MM.1S (cell line): ENCODE results near the gene FBN2.
"Not testable (repeated sequence)": the region's sequence is repeated elsewhere in the genome, so short reads cannot be mapped to it uniquely, and the experiment has no call there.

Experiments
- DNase-seq: peaks from one replicate; pipeline ENCODE4 v3.0.0-alpha.2; 2015
- H2AFZ ChIP-seq: fragments of 300-600 bp; sonication (generic); 2 replicates; pipeline ENCODE4 v1.6.0; 2016; ENCODE audit warnings: antibody characterized with exemption, low read length
- H3F3A ChIP-seq: fragments of 300-600 bp; sonication (generic); 2 replicates; pipeline ENCODE4 v1.6.1; 2016; ENCODE audit warnings: mild to moderate bottlenecking, antibody characterized with exemption, low read length, moderate library complexity, mixed read lengths; ENCODE audit not compliant: insufficient read depth
- H3K27ac ChIP-seq: fragments of 300-600 bp; sonication (generic); 2 replicates; pipeline ENCODE4 v1.5.1; 2016; ENCODE audit warnings: mild to moderate bottlenecking, low read length
- H3K27me3 ChIP-seq: fragments of 300-600 bp; sonication (generic); replicated peaks from 2 replicates; pipeline ENCODE4 v1.6.0; 2016; ENCODE audit warnings: low read length; ENCODE audit not compliant: insufficient read depth
- H3K36me3 ChIP-seq: fragments of 300-600 bp; sonication (generic); replicated peaks from 2 replicates; pipeline ENCODE4 v1.6.1; 2016; ENCODE audit warnings: mild to moderate bottlenecking, low read length, mixed read lengths; ENCODE audit not compliant: insufficient read depth
- H3K4me1 ChIP-seq: fragments of 300-600 bp; sonication (generic); 2 replicates; pipeline ENCODE4 v1.6.1; 2016; ENCODE audit warnings: low read length, mixed read lengths
- H3K4me2 ChIP-seq: fragments of 300-600 bp; sonication (generic); 2 replicates; pipeline ENCODE4 v1.6.0; 2016; ENCODE audit warnings: low read depth, low read length
- H3K4me3 ChIP-seq: fragments of 300-600 bp; sonication (generic); 2 replicates; pipeline ENCODE4 v1.5.1; 2016; ENCODE audit warnings: low read length, mixed read lengths
- H3K79me2 ChIP-seq: fragments of 300-600 bp; sonication (generic); 2 replicates; pipeline ENCODE4 v1.6.1; 2016; ENCODE audit warnings: mixed run types, low read length, mixed read lengths
- H3K9ac ChIP-seq: fragments of 300-600 bp; sonication (generic); 2 replicates; pipeline ENCODE4 v1.6.1; 2016; ENCODE audit warnings: low read length, mixed read lengths
- H3K9me2 ChIP-seq: fragments of 300-600 bp; sonication (generic); replicated peaks from 2 replicates; pipeline ENCODE4 v1.6.1; 2016; ENCODE audit warnings: mild to moderate bottlenecking, low read length, mixed read lengths; ENCODE audit not compliant: insufficient read depth
- H3K9me3 ChIP-seq: fragments of 300-600 bp; sonication (generic); replicated peaks from 2 replicates; pipeline ENCODE4 v1.6.1; 2016; ENCODE audit warnings: mild to moderate bottlenecking, low read length, mixed read lengths; ENCODE audit not compliant: insufficient read depth
- H4K20me1 ChIP-seq: fragments of 300-600 bp; sonication (generic); 2 replicates; pipeline ENCODE4 v1.6.1; 2016; ENCODE audit warnings: mild to moderate bottlenecking, low read length, moderate library complexity, mixed read lengths; ENCODE audit not compliant: insufficient read depth
- CTCF ChIP-seq: fragments of 300-600 bp; sonication (generic); IDR thresholded peaks from 2 replicates; pipeline ENCODE4 v1.5.1; 2016; ENCODE audit warnings: antibody characterized with exemption, low read length, mixed read lengths
- EZH2 ChIP-seq: fragments of 300-600 bp; sonication (generic); optimal IDR thresholded peaks from 2 replicates; pipeline ENCODE3; 2017; ENCODE audit warnings: low read depth, mild to moderate bottlenecking, antibody characterized with exemption, low read length, mixed read lengths
- EZH2phosphoT487 ChIP-seq: fragments of 300-600 bp; sonication (generic); IDR thresholded peaks from 2 replicates; pipeline ENCODE4 v1.6.1; 2018; ENCODE audit warnings: antibody characterized with exemption, low read length

Gene FBN2

GRCh38 chr5:128455841-128456361 lies 82.1 kb downstream of the FBN2 start:
- no peak overlapping the region for H3K4me2 ChIP-seq
- DNase-seq: no peak

GRCh38 chr5:128453121-128453520 lies 84.9 kb downstream of the FBN2 start:
- no peaks in the 10 kb centered on the region for H3K9me3 ChIP-seq
- H4K20me1 ChIP-seq: no peaks in the 10 kb centered on the region
- no peak overlapping the region for H3K27ac ChIP-seq
- no peaks in the 10 kb centered on the region for H3F3A ChIP-seq
- TF ChIP-seq EZH2 (no peak), EZH2phosphoT487 (no peak), CTCF (no peak)
- no peak overlapping the region for H3K4me2 ChIP-seq
- H3K9me2 ChIP-seq: no peaks in the 10 kb centered on the region
- no peaks in the 10 kb centered on the region for H3K27me3 ChIP-seq
- H3K4me3 ChIP-seq: no peak overlapping the region
- H3K36me3 ChIP-seq: no peaks in the 10 kb centered on the region
- H3K9ac ChIP-seq: no peak overlapping the region
- H2AFZ ChIP-seq: no peak overlapping the region
- H3K79me2 ChIP-seq: no peaks in the 10 kb centered on the region
- DNase-seq: no peak
- no peaks in the 10 kb centered on the region for H3K4me1 ChIP-seq

More at GRCh38 chr5:128455841-128456361, 82.1 kb downstream of the FBN2 start:
- Histone ChIP-seq H2AFZ (no peak overlapping the region), H3K36me3 (no peaks in the 10 kb centered on the region), H3K4me1 (no peaks in the 10 kb centered on the region), H3K9ac (no peak overlapping the region), H3K27me3 (no peaks in the 10 kb centered on the region), H4K20me1 (no peaks in the 10 kb centered on the region), H3K27ac (no peak overlapping the region), H3K79me2 (no peaks in the 10 kb centered on the region), H3F3A (no peaks in the 10 kb centered on the region), H3K4me3 (no peak overlapping the region), H3K9me3 (no peaks in the 10 kb centered on the region), H3K9me2 (no peaks in the 10 kb centered on the region)
- no peak for TF ChIP-seq CTCF
- no peak for TF ChIP-seq EZH2phosphoT487
- TF ChIP-seq EZH2: no peak

GRCh38 chr5:128447224-128447623 lies 90.8 kb downstream of the FBN2 start:
- DNase-seq, H3K79me2 ChIP-seq, H3K4me3 ChIP-seq: not testable (repeated sequence)

GRCh38 chr5:128441941-128442350 lies 96.1 kb downstream of the FBN2 start:
- Histone ChIP-seq H3K27me3 (no peaks in the 10 kb centered on the region), H3F3A (no peaks in the 10 kb centered on the region), H3K4me3 (no peak overlapping the region), H3K9me3 (no peaks in the 10 kb centered on the region), H3K36me3 (no peaks in the 10 kb centered on the region), H4K20me1 (no peaks in the 10 kb centered on the region), H3K27ac (no peak overlapping the region), H2AFZ (no peak overlapping the region), H3K9me2 (no peaks in the 10 kb centered on the region), H3K4me1 (no peaks in the 10 kb centered on the region), H3K9ac (no peak overlapping the region), H3K4me2 (no peak overlapping the region), H3K79me2 (no peaks in the 10 kb centered on the region)
- TF ChIP-seq CTCF (no peak), EZH2phosphoT487 (no peak), EZH2 (no peak)
- no peak for DNase-seq

More at GRCh38 chr5:128447224-128447623, 90.8 kb downstream of the FBN2 start:
- not testable (repeated sequence) for H3K9me3 ChIP-seq, H3K9me2 ChIP-seq, H3K27me3 ChIP-seq, H3K27ac ChIP-seq, H4K20me1 ChIP-seq, H3K36me3 ChIP-seq, H3K4me1 ChIP-seq, H3K9ac ChIP-seq, H3F3A ChIP-seq, H3K4me2 ChIP-seq, H2AFZ ChIP-seq
